ENCODE results near the gene MORC3. TPM values are rescaled to one million over a fixed set of nuclear protein-coding genes. Genes with fewer than 3 reads are reported as not detected.
"Not testable (repeated sequence)": the region's sequence is repeated elsewhere in the genome, so short reads cannot be mapped to it uniquely, and the experiment has no call there.

Gene MORC3
- total RNA-seq, 1 donor from 2014 or later, result 24.4 TPM

- no peak for TF ChIP-seq CTCF (conservative IDR thresholded peaks at IDR 0.05; ENCODE audit: low read depth, low read length)
- DNase-seq (ENCODE audit: low read depth), result no peak
- peak overlapping the region; percentile 68 for H3K4me3 ChIP-seq (ENCODE audit: low read depth, low read length)
Measured at GRCh38 chr21:36386031-36386642, 66.1 kb downstream of the MORC3 start.

GRCh38 chr21:36388096-36388495, 68.1 kb downstream of the MORC3 start:
- TF ChIP-seq CTCF (conservative IDR thresholded peaks at IDR 0.05; ENCODE audit: low read depth, low read length), result no peak
- DNase-seq (ENCODE audit: low read depth), result no peak

GRCh38 chr21:36388835-36389234, 68.8 kb downstream of the MORC3 start:
- peak; percentile 42 for DNase-seq (ENCODE audit: low read depth)
- TF ChIP-seq CTCF (conservative IDR thresholded peaks at IDR 0.05; ENCODE audit: low read depth, low read length), result peak; percentile 28
- H3K4me3 ChIP-seq (ENCODE audit: low read depth, low read length), result no peak overlapping the region

More at GRCh38 chr21:36388096-36388495, 68.1 kb downstream of the MORC3 start:
- H3K4me3 ChIP-seq (ENCODE audit: low read depth, low read length), result no peak overlapping the region

GRCh38 chr21:36391649-36392048, 71.7 kb downstream of the MORC3 start:
- not testable (repeated sequence) for DNase-seq (ENCODE audit: low read depth); H3K4me3 ChIP-seq (ENCODE audit: low read depth, low read length)

- TF ChIP-seq CTCF (conservative IDR thresholded peaks at IDR 0.05; ENCODE audit: low read depth, low read length), result no peak
- no peak overlapping the region for H3K4me3 ChIP-seq (ENCODE audit: low read depth, low read length)
- DNase-seq (ENCODE audit: low read depth), result no peak
Measured at GRCh38 chr21:36395353-36396111, 75.5 kb downstream of the MORC3 start.

GRCh38 chr21:36396325-36396724, 76.3 kb downstream of the MORC3 start:
- no peak overlapping the region for H3K4me3 ChIP-seq (ENCODE audit: low read depth, low read length)
- TF ChIP-seq CTCF (conservative IDR thresholded peaks at IDR 0.05; ENCODE audit: low read depth, low read length), result no peak

GRCh38 chr21:36396971-36397370, 77.0 kb downstream of the MORC3 start:
- no peak for DNase-seq (ENCODE audit: low read depth)
- no peak for TF ChIP-seq CTCF (conservative IDR thresholded peaks at IDR 0.05; ENCODE audit: low read depth, low read length)
- H3K4me3 ChIP-seq (ENCODE audit: low read depth, low read length), result no peak overlapping the region

More at GRCh38 chr21:36396325-36396724, 76.3 kb downstream of the MORC3 start:
- no peak for DNase-seq (ENCODE audit: low read depth)
